H1 (cell line): ENCODE results near the gene NUTM1. TPM values are rescaled to one million over a fixed set of nuclear protein-coding genes. Genes with fewer than 3 reads are reported as not detected.

ENCODE experiments used
- BRCA1 ChIP-seq: IDR thresholded peaks from 2 replicates; pipeline ENCODE4 v1.6.1; 2012; ENCODE audit warnings: low read depth, low read length, improper control_type of control experiment
- CEBPB ChIP-seq: IDR thresholded peaks from 2 replicates; pipeline ENCODE4 v1.6.1; 2012; ENCODE audit warnings: low read depth, low read length
- CHD2 ChIP-seq: IDR thresholded peaks from 2 replicates; pipeline ENCODE4 v1.6.1; 2012; ENCODE audit warnings: low read length, improper control_type of control experiment
- CREB1 ChIP-seq: IDR thresholded peaks from 2 replicates; pipeline ENCODE4 v1.6.1; 2012; ENCODE audit warnings: inconsistent platforms
- EZH2 ChIP-seq: fragments of 200-600 bp; sonication (generic); IDR thresholded peaks from 2 replicates; pipeline ENCODE4 v1.7.1; 2012; ENCODE audit warnings: low read depth, mild to moderate bottlenecking, moderate library complexity, low read length, inconsistent platforms; ENCODE audit not compliant: severe bottlenecking
- NANOG ChIP-seq: IDR thresholded peaks from 2 replicates; pipeline ENCODE4 v1.6.1; 2011; ENCODE audit warnings: low read length, low read depth, mild to moderate bottlenecking, inconsistent platforms; ENCODE audit not compliant: insufficient read depth, poor library complexity, severe bottlenecking
- TBP ChIP-seq: IDR thresholded peaks from 2 replicates; pipeline ENCODE4 v1.6.1; 2011; ENCODE audit warnings: low read depth, low read length, improper control_type of control experiment
- ZNF274 ChIP-seq: IDR thresholded peaks from 2 replicates; pipeline ENCODE4 v1.7.0; 2012; ENCODE audit warnings: low read length, borderline replicate concordance; ENCODE audit errors: extremely low read depth
- polyA plus RNA-seq, 7 experiments: library from polyadenylated mRNA; depleted of rRNA in 3 of 7; stranded (reverse) in 5 of 7; unstranded in 2 of 7; fragments of >200 nt in 5 of 7; fragments of 200-250 nt in 2 of 7; gene quantifications; 1 replicate in 5 of 7; 2 replicates in 1 of 7; 4 replicates in 1 of 7; pipeline versions ENCODE4 v1.2.1 to v1.2.3, GENCODE V29; 2011 to 2013; ENCODE audit warnings: missing spikeins in 2 of 7, mixed read lengths in 2 of 7
- total RNA-seq: library from RNA; stranded (reverse); fragmentation: NEBNext Ultra II Directional; extraction: Animal tissue kit (Norgen Biotek cat#: 25700); gene quantifications from 2 replicates; pipeline ENCODE4 v1.2.1, GENCODE V29; 2021
- TF ChIP-seq, protein P1 (sequence below): fragments of 300-600 bp; sonication (generic); IDR thresholded peaks from 2 replicates; pipeline ENCODE4 v1.7.1; 2012; ENCODE audit warnings: low read length, moderate library complexity, mild to moderate bottlenecking, inconsistent platforms; ENCODE audit not compliant: insufficient replicate concordance
- TF ChIP-seq, protein P2 (sequence below), 3 experiments: IDR thresholded peaks; 1 replicate in 2 of 3; 2 replicates in 1 of 3; pipeline versions ENCODE4 v1.5.1 to v1.6.1; 2011; ENCODE audit warnings: low read length in 3 of 3, mild to moderate bottlenecking in 3 of 3, inconsistent platforms in 2 of 3, low read depth in 1 of 3, moderate library complexity in 1 of 3; ENCODE audit not compliant: insufficient read depth in 1 of 3; ENCODE audit errors: control extremely low read depth in 1 of 3

NUTM1 gene
- total and polyA plus RNA-seq, 2 of the 8 experiments (the other 6 are each of a cell fraction or from before 2014, with no cell fraction given): 0.39 to 0.60 TPM

DNA sequence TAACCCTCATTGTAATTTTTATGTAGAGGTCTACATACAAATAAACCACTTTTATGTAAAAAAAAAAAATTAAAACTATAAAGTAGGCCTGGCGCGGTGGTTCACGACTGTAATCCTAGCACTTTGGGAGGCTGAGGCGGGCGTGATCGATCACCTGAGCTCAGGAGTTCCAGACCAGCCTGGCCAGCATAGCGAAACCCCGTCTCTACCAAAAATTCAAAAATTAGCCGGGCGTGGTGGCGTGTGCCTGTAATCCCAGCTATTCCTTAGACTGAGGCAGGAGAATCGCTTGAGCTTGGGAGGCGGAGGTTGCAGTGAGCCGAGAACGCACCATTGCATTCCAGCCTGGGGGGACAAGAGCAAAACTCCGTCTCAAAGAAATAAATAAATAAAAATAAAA, 4.8 kb upstream of the NUTM1 start (continued):
- TF ChIP-seq, protein P1, sequence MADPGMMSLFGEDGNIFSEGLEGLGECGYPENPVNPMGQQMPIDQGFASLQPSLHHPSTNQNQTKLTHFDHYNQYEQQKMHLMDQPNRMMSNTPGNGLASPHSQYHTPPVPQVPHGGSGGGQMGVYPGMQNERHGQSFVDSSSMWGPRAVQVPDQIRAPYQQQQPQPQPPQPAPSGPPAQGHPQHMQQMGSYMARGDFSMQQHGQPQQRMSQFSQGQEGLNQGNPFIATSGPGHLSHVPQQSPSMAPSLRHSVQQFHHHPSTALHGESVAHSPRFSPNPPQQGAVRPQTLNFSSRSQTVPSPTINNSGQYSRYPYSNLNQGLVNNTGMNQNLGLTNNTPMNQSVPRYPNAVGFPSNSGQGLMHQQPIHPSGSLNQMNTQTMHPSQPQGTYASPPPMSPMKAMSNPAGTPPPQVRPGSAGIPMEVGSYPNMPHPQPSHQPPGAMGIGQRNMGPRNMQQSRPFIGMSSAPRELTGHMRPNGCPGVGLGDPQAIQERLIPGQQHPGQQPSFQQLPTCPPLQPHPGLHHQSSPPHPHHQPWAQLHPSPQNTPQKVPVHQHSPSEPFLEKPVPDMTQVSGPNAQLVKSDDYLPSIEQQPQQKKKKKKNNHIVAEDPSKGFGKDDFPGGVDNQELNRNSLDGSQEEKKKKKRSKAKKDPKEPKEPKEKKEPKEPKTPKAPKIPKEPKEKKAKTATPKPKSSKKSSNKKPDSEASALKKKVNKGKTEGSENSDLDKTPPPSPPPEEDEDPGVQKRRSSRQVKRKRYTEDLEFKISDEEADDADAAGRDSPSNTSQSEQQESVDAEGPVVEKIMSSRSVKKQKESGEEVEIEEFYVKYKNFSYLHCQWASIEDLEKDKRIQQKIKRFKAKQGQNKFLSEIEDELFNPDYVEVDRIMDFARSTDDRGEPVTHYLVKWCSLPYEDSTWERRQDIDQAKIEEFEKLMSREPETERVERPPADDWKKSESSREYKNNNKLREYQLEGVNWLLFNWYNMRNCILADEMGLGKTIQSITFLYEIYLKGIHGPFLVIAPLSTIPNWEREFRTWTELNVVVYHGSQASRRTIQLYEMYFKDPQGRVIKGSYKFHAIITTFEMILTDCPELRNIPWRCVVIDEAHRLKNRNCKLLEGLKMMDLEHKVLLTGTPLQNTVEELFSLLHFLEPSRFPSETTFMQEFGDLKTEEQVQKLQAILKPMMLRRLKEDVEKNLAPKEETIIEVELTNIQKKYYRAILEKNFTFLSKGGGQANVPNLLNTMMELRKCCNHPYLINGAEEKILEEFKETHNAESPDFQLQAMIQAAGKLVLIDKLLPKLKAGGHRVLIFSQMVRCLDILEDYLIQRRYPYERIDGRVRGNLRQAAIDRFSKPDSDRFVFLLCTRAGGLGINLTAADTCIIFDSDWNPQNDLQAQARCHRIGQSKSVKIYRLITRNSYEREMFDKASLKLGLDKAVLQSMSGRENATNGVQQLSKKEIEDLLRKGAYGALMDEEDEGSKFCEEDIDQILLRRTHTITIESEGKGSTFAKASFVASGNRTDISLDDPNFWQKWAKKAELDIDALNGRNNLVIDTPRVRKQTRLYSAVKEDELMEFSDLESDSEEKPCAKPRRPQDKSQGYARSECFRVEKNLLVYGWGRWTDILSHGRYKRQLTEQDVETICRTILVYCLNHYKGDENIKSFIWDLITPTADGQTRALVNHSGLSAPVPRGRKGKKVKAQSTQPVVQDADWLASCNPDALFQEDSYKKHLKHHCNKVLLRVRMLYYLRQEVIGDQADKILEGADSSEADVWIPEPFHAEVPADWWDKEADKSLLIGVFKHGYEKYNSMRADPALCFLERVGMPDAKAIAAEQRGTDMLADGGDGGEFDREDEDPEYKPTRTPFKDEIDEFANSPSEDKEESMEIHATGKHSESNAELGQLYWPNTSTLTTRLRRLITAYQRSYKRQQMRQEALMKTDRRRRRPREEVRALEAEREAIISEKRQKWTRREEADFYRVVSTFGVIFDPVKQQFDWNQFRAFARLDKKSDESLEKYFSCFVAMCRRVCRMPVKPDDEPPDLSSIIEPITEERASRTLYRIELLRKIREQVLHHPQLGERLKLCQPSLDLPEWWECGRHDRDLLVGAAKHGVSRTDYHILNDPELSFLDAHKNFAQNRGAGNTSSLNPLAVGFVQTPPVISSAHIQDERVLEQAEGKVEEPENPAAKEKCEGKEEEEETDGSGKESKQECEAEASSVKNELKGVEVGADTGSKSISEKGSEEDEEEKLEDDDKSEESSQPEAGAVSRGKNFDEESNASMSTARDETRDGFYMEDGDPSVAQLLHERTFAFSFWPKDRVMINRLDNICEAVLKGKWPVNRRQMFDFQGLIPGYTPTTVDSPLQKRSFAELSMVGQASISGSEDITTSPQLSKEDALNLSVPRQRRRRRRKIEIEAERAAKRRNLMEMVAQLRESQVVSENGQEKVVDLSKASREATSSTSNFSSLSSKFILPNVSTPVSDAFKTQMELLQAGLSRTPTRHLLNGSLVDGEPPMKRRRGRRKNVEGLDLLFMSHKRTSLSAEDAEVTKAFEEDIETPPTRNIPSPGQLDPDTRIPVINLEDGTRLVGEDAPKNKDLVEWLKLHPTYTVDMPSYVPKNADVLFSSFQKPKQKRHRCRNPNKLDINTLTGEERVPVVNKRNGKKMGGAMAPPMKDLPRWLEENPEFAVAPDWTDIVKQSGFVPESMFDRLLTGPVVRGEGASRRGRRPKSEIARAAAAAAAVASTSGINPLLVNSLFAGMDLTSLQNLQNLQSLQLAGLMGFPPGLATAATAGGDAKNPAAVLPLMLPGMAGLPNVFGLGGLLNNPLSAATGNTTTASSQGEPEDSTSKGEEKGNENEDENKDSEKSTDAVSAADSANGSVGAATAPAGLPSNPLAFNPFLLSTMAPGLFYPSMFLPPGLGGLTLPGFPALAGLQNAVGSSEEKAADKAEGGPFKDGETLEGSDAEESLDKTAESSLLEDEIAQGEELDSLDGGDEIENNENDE: no peak
- TF ChIP-seq EZH2: no peak
- no peak for TF ChIP-seq ZNF274
- no peak for TF ChIP-seq NANOG
- no peak for TF ChIP-seq CHD2
- TF ChIP-seq CEBPB: no peak
- no peak for TF ChIP-seq BRCA1
- no peak for TF ChIP-seq TBP
- TF ChIP-seq, protein P2, sequence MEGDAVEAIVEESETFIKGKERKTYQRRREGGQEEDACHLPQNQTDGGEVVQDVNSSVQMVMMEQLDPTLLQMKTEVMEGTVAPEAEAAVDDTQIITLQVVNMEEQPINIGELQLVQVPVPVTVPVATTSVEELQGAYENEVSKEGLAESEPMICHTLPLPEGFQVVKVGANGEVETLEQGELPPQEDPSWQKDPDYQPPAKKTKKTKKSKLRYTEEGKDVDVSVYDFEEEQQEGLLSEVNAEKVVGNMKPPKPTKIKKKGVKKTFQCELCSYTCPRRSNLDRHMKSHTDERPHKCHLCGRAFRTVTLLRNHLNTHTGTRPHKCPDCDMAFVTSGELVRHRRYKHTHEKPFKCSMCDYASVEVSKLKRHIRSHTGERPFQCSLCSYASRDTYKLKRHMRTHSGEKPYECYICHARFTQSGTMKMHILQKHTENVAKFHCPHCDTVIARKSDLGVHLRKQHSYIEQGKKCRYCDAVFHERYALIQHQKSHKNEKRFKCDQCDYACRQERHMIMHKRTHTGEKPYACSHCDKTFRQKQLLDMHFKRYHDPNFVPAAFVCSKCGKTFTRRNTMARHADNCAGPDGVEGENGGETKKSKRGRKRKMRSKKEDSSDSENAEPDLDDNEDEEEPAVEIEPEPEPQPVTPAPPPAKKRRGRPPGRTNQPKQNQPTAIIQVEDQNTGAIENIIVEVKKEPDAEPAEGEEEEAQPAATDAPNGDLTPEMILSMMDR (IDR thresholded peaks at IDR 0.05; ENCODE audit: control extremely low read depth in 1 of 3, insufficient read depth in 1 of 3, low read depth in 1 of 3, low read length in 3 of 3): no peak
- no peak for TF ChIP-seq CREB1
